Hepatocyte (in vitro differentiated cells): Measurements from ENCODE around the gene CENPC. TPM values are rescaled to one million over a fixed set of nuclear protein-coding genes. Genes with fewer than 3 reads are reported as not detected.

Source experiments
- DNase-seq: peaks from one replicate; pipeline ENCODE4 v3.0.0-alpha.2; 2016; ENCODE audit warnings: low spot score
- H2AFZ ChIP-seq: fragments of 200-600 bp; sonication (generic); 2 replicates; pipeline ENCODE4 v1.6.0; 2016; ENCODE audit warnings: antibody characterized with exemption, mild to moderate bottlenecking
- H3K27ac ChIP-seq: fragments of 200-600 bp; sonication (generic); 2 replicates; pipeline ENCODE4 v1.5.1; 2016; ENCODE audit warnings: mild to moderate bottlenecking
- H3K27me3 ChIP-seq: fragments of 200-600 bp; sonication (generic); 2 replicates; pipeline ENCODE4 v1.6.1; 2016
- H3K36me3 ChIP-seq: fragments of 200-600 bp; sonication (generic); replicated peaks from 2 replicates; pipeline ENCODE4 v1.5.1; 2016; ENCODE audit warnings: low read depth; ENCODE audit not compliant: insufficient read depth
- H3K4me1 ChIP-seq: fragments of 200-600 bp; sonication (generic); 2 replicates; pipeline ENCODE4 v1.5.1; 2016; ENCODE audit warnings: mild to moderate bottlenecking, moderate library complexity; ENCODE audit not compliant: insufficient read depth
- H3K4me2 ChIP-seq: fragments of 200-600 bp; sonication (generic); 2 replicates; pipeline ENCODE4 v1.6.0; 2016
- H3K4me3 ChIP-seq: fragments of 200-600 bp; sonication (generic); 2 replicates; pipeline ENCODE4 v1.5.1; 2016; ENCODE audit warnings: mild to moderate bottlenecking
- H3K79me2 ChIP-seq: fragments of 200-600 bp; sonication (generic); 2 replicates; pipeline ENCODE4 v1.6.0; 2017; ENCODE audit warnings: mild to moderate bottlenecking
- H3K9me2 ChIP-seq: fragments of 200-600 bp; sonication (generic); replicated peaks from 2 replicates; pipeline ENCODE4 v1.6.0; 2017; ENCODE audit warnings: mild to moderate bottlenecking; ENCODE audit not compliant: insufficient read depth
- H3K9me3 ChIP-seq: fragments of 200-600 bp; sonication (generic); 2 replicates; pipeline ENCODE4 v1.5.1; 2016; ENCODE audit warnings: low read depth, mild to moderate bottlenecking
- H4K20me1 ChIP-seq: fragments of 200-600 bp; sonication (generic); 2 replicates; pipeline ENCODE4 v1.6.0; 2016; ENCODE audit warnings: mild to moderate bottlenecking; ENCODE audit not compliant: insufficient read depth, poor library complexity, severe bottlenecking
- EZH2 ChIP-seq: fragments of 200-600 bp; sonication (generic); IDR thresholded peaks from 2 replicates; pipeline ENCODE4 v1.6.1; 2016; ENCODE audit warnings: antibody characterized with exemption, mild to moderate bottlenecking, borderline replicate concordance
- EZH2phosphoT487 ChIP-seq: fragments of 200-600 bp; sonication (generic); IDR thresholded peaks from one replicate; pipeline ENCODE4 v1.6.1; 2018; ENCODE audit warnings: antibody characterized with exemption, mild to moderate bottlenecking, low read depth, moderate library complexity; ENCODE audit not compliant: unreplicated experiment, severe bottlenecking
- WGBS: methylation state at CpG from one replicate; pipeline ENCODE4 v1.1.6; 2016; ENCODE audit warnings: low lambda C conversion rate; ENCODE audit errors: missing lambda C conversion rate; 5-methylcytosine and 5-hydroxymethylcytosine counted together
- polyA plus RNA-seq: library from polyadenylated mRNA; unstranded; fragments of >200 nt; fragmentation: Nextera tagmentation; extraction: Ambion mirVana; gene quantifications from 2 replicates; pipeline ENCODE4 v1.2.1, GENCODE V29; 2016
- total RNA-seq: library from RNA; depleted of rRNA; stranded (reverse); fragments of >200 nt; gene quantifications from 2 replicates; pipeline ENCODE4 v1.2.3, GENCODE V29; 2014
- TF ChIP-seq, protein P1 (sequence below): fragments of 200-600 bp; sonication (generic); IDR thresholded peaks from 2 replicates; pipeline ENCODE4 v1.5.1; 2016; ENCODE audit warnings: antibody characterized with exemption, mild to moderate bottlenecking; ENCODE audit not compliant: poor library complexity

The CENPC gene
- total and polyA plus RNA-seq, 2 experiments from 2014 or later: 11.2 to 20.8 TPM

DNA sequence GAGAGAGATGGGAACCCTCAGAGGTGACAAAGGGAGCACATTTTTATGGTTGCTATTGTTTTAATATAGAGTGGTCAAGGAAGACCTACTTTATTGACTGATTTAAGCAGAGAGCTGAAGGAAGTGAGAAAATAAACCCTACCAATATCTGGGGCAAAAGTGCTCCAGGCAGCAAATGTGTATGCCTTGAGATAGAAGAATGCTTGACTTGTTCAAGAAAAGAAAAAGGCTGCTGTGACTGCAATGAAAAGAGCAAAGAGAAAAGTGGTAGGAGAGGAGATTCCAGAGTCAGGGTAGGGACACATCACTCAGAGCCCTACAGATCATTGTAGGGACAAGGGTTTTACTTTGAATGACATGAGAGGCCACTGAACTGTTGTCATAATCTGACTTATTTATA, 39.2 kb upstream of the CENPC start:
- H3K9me2 ChIP-seq: no peaks in the 10 kb centered on the region
- no peaks in the 10 kb centered on the region for H3K4me1 ChIP-seq
- H3K9me3 ChIP-seq: no peaks in the 10 kb centered on the region
- no peak overlapping the region for H2AFZ ChIP-seq
- no peak overlapping the region for H3K27ac ChIP-seq
- H3K4me2 ChIP-seq: no peak overlapping the region
- no peaks in the 10 kb centered on the region for H4K20me1 ChIP-seq
- H3K36me3 ChIP-seq: no peaks in the 10 kb centered on the region
- no peak for TF ChIP-seq EZH2
- TF ChIP-seq, protein P1, sequence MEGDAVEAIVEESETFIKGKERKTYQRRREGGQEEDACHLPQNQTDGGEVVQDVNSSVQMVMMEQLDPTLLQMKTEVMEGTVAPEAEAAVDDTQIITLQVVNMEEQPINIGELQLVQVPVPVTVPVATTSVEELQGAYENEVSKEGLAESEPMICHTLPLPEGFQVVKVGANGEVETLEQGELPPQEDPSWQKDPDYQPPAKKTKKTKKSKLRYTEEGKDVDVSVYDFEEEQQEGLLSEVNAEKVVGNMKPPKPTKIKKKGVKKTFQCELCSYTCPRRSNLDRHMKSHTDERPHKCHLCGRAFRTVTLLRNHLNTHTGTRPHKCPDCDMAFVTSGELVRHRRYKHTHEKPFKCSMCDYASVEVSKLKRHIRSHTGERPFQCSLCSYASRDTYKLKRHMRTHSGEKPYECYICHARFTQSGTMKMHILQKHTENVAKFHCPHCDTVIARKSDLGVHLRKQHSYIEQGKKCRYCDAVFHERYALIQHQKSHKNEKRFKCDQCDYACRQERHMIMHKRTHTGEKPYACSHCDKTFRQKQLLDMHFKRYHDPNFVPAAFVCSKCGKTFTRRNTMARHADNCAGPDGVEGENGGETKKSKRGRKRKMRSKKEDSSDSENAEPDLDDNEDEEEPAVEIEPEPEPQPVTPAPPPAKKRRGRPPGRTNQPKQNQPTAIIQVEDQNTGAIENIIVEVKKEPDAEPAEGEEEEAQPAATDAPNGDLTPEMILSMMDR: no peak
- DNase-seq: no peak
- H3K27me3 ChIP-seq: no peaks in the 10 kb centered on the region
- H3K4me3 ChIP-seq: no peak overlapping the region
- H3K79me2 ChIP-seq: no peaks in the 10 kb centered on the region

DNA sequence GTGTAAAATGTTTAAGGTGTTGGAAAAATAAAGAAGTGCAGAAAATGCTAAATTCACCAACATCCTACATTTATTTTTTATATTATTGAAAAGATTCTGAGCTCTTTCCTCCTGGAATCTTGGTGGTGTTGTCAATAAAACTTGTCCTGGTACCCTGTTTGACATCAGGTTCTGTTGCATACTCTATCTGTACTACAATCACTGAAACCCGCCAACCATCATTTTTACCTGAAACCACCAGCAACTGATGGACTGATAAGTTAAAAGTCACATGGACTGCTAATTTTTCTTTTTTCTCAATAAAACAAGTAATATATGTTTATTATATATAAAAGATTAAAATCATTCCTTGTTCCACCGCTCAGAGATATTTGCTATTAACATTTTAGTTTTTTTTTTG, 36.6 kb upstream of the CENPC start:
- H3K27ac ChIP-seq: no peak overlapping the region
- TF ChIP-seq, protein P1: no peak
- no peak for TF ChIP-seq EZH2
- TF ChIP-seq EZH2phosphoT487: no peak
- no peak overlapping the region for H3K4me3 ChIP-seq
- no peaks in the 10 kb centered on the region for H3K27me3 ChIP-seq
- 47% methylated on average over 2 of the region's 2 CpGs for WGBS
- H3K4me2 ChIP-seq: no peak overlapping the region
- no peak overlapping the region for H2AFZ ChIP-seq
- H3K79me2 ChIP-seq: no peaks in the 10 kb centered on the region
- no peaks in the 10 kb centered on the region for H3K36me3 ChIP-seq
- no peaks in the 10 kb centered on the region for H3K9me2 ChIP-seq
- DNase-seq: no peak
- no peaks in the 10 kb centered on the region for H4K20me1 ChIP-seq
- H3K9me3 ChIP-seq: no peaks in the 10 kb centered on the region
- H3K4me1 ChIP-seq: no peaks in the 10 kb centered on the region

DNA sequence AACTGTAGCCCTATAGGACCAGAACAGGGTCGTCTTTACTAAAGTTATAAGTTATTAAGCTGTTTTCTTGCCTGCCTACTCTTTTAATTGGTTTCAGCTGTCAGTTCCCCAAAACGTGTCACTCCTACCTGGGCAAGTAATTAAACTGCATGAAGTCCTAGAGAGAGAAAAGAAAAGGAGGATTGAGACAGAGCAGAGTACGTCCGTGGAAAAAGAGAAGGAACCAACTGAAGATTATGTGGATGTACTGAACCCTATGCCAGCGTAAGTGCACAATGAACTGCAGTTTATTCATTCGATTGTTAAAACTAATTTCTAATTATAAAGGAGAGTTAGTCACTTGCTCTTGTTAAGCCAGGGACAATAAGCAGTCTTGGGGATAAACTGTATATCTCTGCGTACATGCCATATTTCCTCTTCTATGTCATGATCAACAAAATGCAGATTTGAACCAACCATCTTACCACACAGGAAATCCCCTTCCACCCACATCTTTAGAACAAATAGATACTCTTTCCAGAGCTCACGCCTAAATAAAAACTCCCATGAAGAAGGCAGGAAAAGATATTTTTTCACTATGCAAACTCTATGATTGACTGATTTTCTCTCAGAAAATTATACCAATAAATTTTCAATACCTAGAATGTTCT, 36.0 kb upstream of the CENPC start:
- no peak for DNase-seq
- Histone ChIP-seq H3K4me1 (no peaks in the 10 kb centered on the region), H3K79me2 (no peaks in the 10 kb centered on the region), H3K36me3 (no peaks in the 10 kb centered on the region), H3K27ac (no peak overlapping the region), H4K20me1 (no peaks in the 10 kb centered on the region), H3K27me3 (no peaks in the 10 kb centered on the region), H3K9me2 (no peaks in the 10 kb centered on the region), H3K4me3 (no peak overlapping the region), H3K9me3 (no peaks in the 10 kb centered on the region), H2AFZ (no peak overlapping the region), H3K4me2 (no peak overlapping the region)
- no peak for TF ChIP-seq EZH2phosphoT487
- no peak for TF ChIP-seq EZH2
- TF ChIP-seq, protein P1: no peak
- WGBS: 83% methylated on average over 8 of the region's 8 CpGs

DNA sequence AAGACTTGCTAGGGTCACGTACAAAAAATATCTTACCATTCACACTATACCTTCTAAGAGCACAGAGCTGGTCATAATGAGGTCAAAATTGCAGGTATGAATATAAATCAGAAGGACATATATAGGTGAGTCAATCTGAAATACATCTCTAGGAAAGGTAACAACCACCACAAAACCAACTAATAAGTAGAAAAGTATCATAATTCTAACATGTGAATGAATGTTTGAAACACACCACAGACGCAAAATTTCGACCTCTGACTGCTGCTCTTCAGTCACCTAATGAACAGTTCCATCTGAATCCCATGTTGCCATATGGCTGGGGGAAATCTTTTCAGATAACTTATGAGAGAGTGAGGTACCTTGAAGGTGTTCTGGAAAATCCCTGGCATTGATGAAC, 35.3 kb upstream of the CENPC start:
- Histone ChIP-seq H2AFZ (no peak overlapping the region), H3K36me3 (no peaks in the 10 kb centered on the region), H4K20me1 (no peaks in the 10 kb centered on the region), H3K27me3 (no peaks in the 10 kb centered on the region), H3K4me1 (no peaks in the 10 kb centered on the region), H3K79me2 (no peaks in the 10 kb centered on the region), H3K4me3 (no peak overlapping the region), H3K4me2 (no peak overlapping the region), H3K9me3 (no peaks in the 10 kb centered on the region), H3K9me2 (no peaks in the 10 kb centered on the region), H3K27ac (no peak overlapping the region)
- WGBS: 78% methylated on average over 3 of the region's 3 CpGs
- TF ChIP-seq, protein P1: no peak
- TF ChIP-seq EZH2phosphoT487: no peak
- TF ChIP-seq EZH2: no peak
- no peak for DNase-seq
